Measurements from ENCODE around the gene KLF6. TPM values are rescaled to one million over a fixed set of nuclear protein-coding genes. Genes with fewer than 3 reads are reported as not detected.
A peak's percentile ranks its signal among the peaks of the same experiment; 100 is the strongest.

The KLF6 gene
- total RNA-seq, 1 donor from 2014 or later, result 151 TPM

GRCh38 chr10:3769556-3769955, 15.5 kb downstream of the KLF6 start:
- ATAC-seq (ENCODE audit: low read depth) (no peak), DNase-seq (no peak)
- peaks cover 23% of the 10 kb centered on the region for H3K4me1 Mint-ChIP-seq
- TF ChIP-seq CTCF (IDR thresholded peaks at IDR 0.05), result no peak
- H3K36me3 Mint-ChIP-seq (ENCODE audit: low read depth), result peaks cover 7% of the 10 kb centered on the region
- H3K9me3 Mint-ChIP-seq, result no peaks in the 10 kb centered on the region
- no peak overlapping the region for H3K27ac Mint-ChIP-seq
- intact Hi-C loops (cut with micrococcal nuclease), result no loop called here
- ChIA-PET POLR2A (interaction anchor here (1.4 to 1.5 kb wide), 2 partner anchors 8 to 15 kb away, joined by 4 to 9 read pairs; partner anchors contain the start of gene KLF6), CTCF (no interaction called here)
- no peak overlapping the region for H3K4me3 Mint-ChIP-seq
- no peaks in the 10 kb centered on the region for H3K27me3 Mint-ChIP-seq

- CTCF ChIA-PET, result no interaction called here
- Mint-ChIP-seq H3K4me1 (peaks cover 55% of the 10 kb centered on the region), H3K4me3 (peak overlapping the region; percentile 15), H3K27me3 (no peaks in the 10 kb centered on the region), H3K9me3 (no peaks in the 10 kb centered on the region), H3K36me3 (ENCODE audit: low read depth) (peaks cover 3% of the 10 kb centered on the region), H3K27ac (no peak overlapping the region)
- ATAC-seq (ENCODE audit: low read depth) (no peak), DNase-seq (no peak)
- intact Hi-C loops (cut with micrococcal nuclease), result no loop called here
- POLR2A ChIA-PET, result interaction anchor here (0.6 to 3.9 kb wide), 4 partner anchors 9 to 265 kb away, joined by 3 to 39 read pairs (median 18); partner anchors contain the start of gene KLF6
- TF ChIP-seq CTCF (IDR thresholded peaks at IDR 0.05), result no peak
These were observed 18.8 kb downstream of the KLF6 start for GRCh38 chr10:3766046-3766756.

- intact Hi-C loops (cut with micrococcal nuclease), result no loop called here
- POLR2A ChIA-PET, result interaction anchor here (0.6 to 3.9 kb wide), 6 partner anchors 10 to 280 kb away, joined by 3 to 39 read pairs (median 8); partner anchors contain the start of gene KLF6
- Mint-ChIP-seq H3K36me3 (ENCODE audit: low read depth) (peaks cover 9% of the 10 kb centered on the region), H3K27ac (peak overlapping the region; percentile 30), H3K9me3 (peaks cover 5% of the 10 kb centered on the region), H3K4me3 (peak overlapping the region; percentile 58), H3K27me3 (no peaks in the 10 kb centered on the region), H3K4me1 (peaks cover 66% of the 10 kb centered on the region)
- no peak for ATAC-seq (ENCODE audit: low read depth)
- no peak for DNase-seq
- no peak for TF ChIP-seq CTCF (IDR thresholded peaks at IDR 0.05)
- CTCF ChIA-PET, result interaction anchor here (0.6 to 0.9 kb wide), 2 partner anchors 11 to 17 kb away, joined by 3 read pairs; no protein-coding TSS in a partner anchor
These were observed 19.9 kb downstream of the KLF6 start for GRCh38 chr10:3765146-3765545.

- no peak for DNase-seq
- H3K27ac Mint-ChIP-seq, result peak overlapping the region; percentile 30
- no peak for ATAC-seq (ENCODE audit: low read depth)
- intact Hi-C loops (cut with micrococcal nuclease), result no loop called here
- H3K27me3 Mint-ChIP-seq, result no peaks in the 10 kb centered on the region
- TF ChIP-seq CTCF (IDR thresholded peaks at IDR 0.05), result no peak
- H3K36me3 Mint-ChIP-seq (ENCODE audit: low read depth), result peaks cover 9% of the 10 kb centered on the region
- peaks cover 5% of the 10 kb centered on the region for H3K9me3 Mint-ChIP-seq
- ChIA-PET POLR2A (interaction anchor here (1.3 to 3.9 kb wide), 5 partner anchors 11 to 280 kb away, joined by 5 to 39 read pairs (median 11); partner anchors contain the start of gene KLF6), CTCF (interaction anchor here (0.6 to 0.9 kb wide), 2 partner anchors 11 to 17 kb away, joined by 3 read pairs; no protein-coding TSS in a partner anchor)
- peaks cover 70% of the 10 kb centered on the region for H3K4me1 Mint-ChIP-seq
- H3K4me3 Mint-ChIP-seq, result peak overlapping the region; percentile 58
These were observed 20.3 kb downstream of the KLF6 start for GRCh38 chr10:3764626-3765112.
